ENCODE data around the gene CAMTA1.

The CAMTA1 gene

GRCh38 chr1:7335224-7335879 lies 550.1 kb downstream of the CAMTA1 start:
- no peak for DNase-seq

- no peak for DNase-seq
These were observed 553.2 kb downstream of the CAMTA1 start for GRCh38 chr1:7338439-7338838.

GRCh38 chr1:7339014-7339413 lies 553.8 kb downstream of the CAMTA1 start:
- DNase-seq = no peak

GRCh38 chr1:7339953-7340352 lies 554.7 kb downstream of the CAMTA1 start:
- no peak for DNase-seq

GRCh38 chr1:7341145-7341905 lies 556.1 kb downstream of the CAMTA1 start:
- no peak for DNase-seq

GRCh38 chr1:7343882-7344281 lies 558.6 kb downstream of the CAMTA1 start:
- no peak for DNase-seq

- no peak for DNase-seq
These were observed 559.0 kb downstream of the CAMTA1 start for GRCh38 chr1:7344299-7344698.

- no peak for DNase-seq
These were observed 560.3 kb downstream of the CAMTA1 start for GRCh38 chr1:7345516-7345915.

GRCh38 chr1:7346070-7346596 lies 560.9 kb downstream of the CAMTA1 start:
- DNase-seq = no peak

GRCh38 chr1:7346600-7347570 lies 561.6 kb downstream of the CAMTA1 start:
- no peak for DNase-seq

GRCh38 chr1:7348073-7348472 lies 562.8 kb downstream of the CAMTA1 start:
- DNase-seq = no peak

- DNase-seq = no peak
These were observed 563.3 kb downstream of the CAMTA1 start for GRCh38 chr1:7348580-7348979.

GRCh38 chr1:7350804-7351203 lies 565.5 kb downstream of the CAMTA1 start:
- no peak for DNase-seq

GRCh38 chr1:7351649-7352048 lies 566.4 kb downstream of the CAMTA1 start:
- no peak for DNase-seq

GRCh38 chr1:7352364-7352763 lies 567.1 kb downstream of the CAMTA1 start:
- no peak for DNase-seq

GRCh38 chr1:7352974-7353373 lies 567.7 kb downstream of the CAMTA1 start:
- DNase-seq = no peak

GRCh38 chr1:7355646-7356045 lies 570.4 kb downstream of the CAMTA1 start:
- no peak for DNase-seq

- no peak for DNase-seq
These were observed 570.8 kb downstream of the CAMTA1 start for GRCh38 chr1:7356079-7356478.

- no peak for DNase-seq
These were observed 573.2 kb downstream of the CAMTA1 start for GRCh38 chr1:7358425-7358824.

- no peak for DNase-seq
These were observed 575.3 kb downstream of the CAMTA1 start for GRCh38 chr1:7360526-7360925.

GRCh38 chr1:7362947-7363346 lies 577.7 kb downstream of the CAMTA1 start:
- DNase-seq = no peak

GRCh38 chr1:7363450-7363849 lies 578.2 kb downstream of the CAMTA1 start:
- no peak for DNase-seq

- no peak for DNase-seq
These were observed 580.5 kb downstream of the CAMTA1 start for GRCh38 chr1:7365706-7366105.

Data from NCI-H1930 (cell line).